Esophagus muscularis mucosa (tissue), 4 donors: ENCODE measurements around the gene VGLL1. TPM values are rescaled to one million over a fixed set of nuclear protein-coding genes. Genes with fewer than 3 reads are reported as not detected.

Source experiments
- DNase-seq: peaks from one replicate; pipeline ENCODE4 v3.0.0-alpha.2; 2017; ENCODE audit errors: extremely low spot score
- H3K27ac ChIP-seq, 4 donors: fragments of 200-600 bp; sonication (generic); replicated peaks in 1 of 4; 1 replicate in 3 of 4; 2 replicates in 1 of 4; pipeline ENCODE4 v1.5.1; 2016 to 2019; ENCODE audit warnings: mild to moderate bottlenecking in 1 of 4
- H3K27me3 ChIP-seq, 4 donors: fragments of 200-600 bp; sonication (generic); one replicate each; pipeline versions ENCODE4 v1.5.1 to v1.6.0; 2016 to 2019
- H3K36me3 ChIP-seq, 4 donors: fragments of 200-600 bp; sonication (generic); one replicate each; pipeline ENCODE4 v1.5.1; 2016 to 2019
- H3K4me1 ChIP-seq, 4 donors: fragments of 200-600 bp; sonication (generic); one replicate each; pipeline ENCODE4 v1.5.1; 2016 to 2019
- H3K4me3 ChIP-seq, 4 donors: fragments of 200-600 bp; sonication (generic); 1 replicate in 2 of 4; 2 replicates in 2 of 4; pipeline ENCODE4 v1.5.1; 2016 to 2019; ENCODE audit warnings: mild to moderate bottlenecking in 4 of 4, moderate library complexity in 1 of 4
- H3K9me3 ChIP-seq, 4 donors: fragments of 200-600 bp; sonication (generic); 1 replicate in 3 of 4; 2 replicates in 1 of 4; pipeline ENCODE4 v1.5.1; 2016 to 2019
- EP300 ChIP-seq: sonication (generic); formaldehyde crosslinking; IDR thresholded peaks from one replicate; pipeline ENCODE4 v1.6.1; 2017; ENCODE audit warnings: antibody characterized with exemption
- POLR2A ChIP-seq: fragments of 450-650 bp; IDR thresholded peaks from one replicate; pipeline ENCODE4 v1.6.1; 2017; ENCODE audit warnings: antibody characterized with exemption, moderate library complexity, mild to moderate bottlenecking, low read depth
- POLR2AphosphoS5 ChIP-seq, 2 donors: sonication (generic); formaldehyde crosslinking; IDR thresholded peaks; one replicate each; pipeline ENCODE4 v1.6.1; 2017; ENCODE audit warnings: antibody characterized with exemption in 2 of 2
- WGBS: methylation state at CpG from one replicate; pipeline ENCODE4 v1.1.5; 2018; 5-methylcytosine and 5-hydroxymethylcytosine counted together
- intact Hi-C: fragments of 100-400 bp; cut with DNase I; formaldehyde crosslinking; loops from one replicate; pipeline ENCODE4 v1.15.1; 2023
- total RNA-seq, 4 donors: library from RNA; depleted of rRNA; stranded (reverse); fragments of >200 nt; gene quantifications; one replicate each; pipeline versions ENCODE4 v1.1.0 to v1.2.1, GENCODE V29; 2016
- TF ChIP-seq, protein P1 (sequence below), 3 experiments: fragments of 200-600 bp in 2 of 3; fragments of 450-650 bp in 1 of 3; sonication (generic) in 2 of 3; IDR thresholded peaks; one replicate each; pipeline ENCODE4 v1.5.1; 2017 to 2019; ENCODE audit warnings: antibody characterized with exemption in 3 of 3, mild to moderate bottlenecking in 2 of 3, moderate library complexity in 1 of 3

Gene VGLL1
- not detected for total RNA-seq

DNA sequence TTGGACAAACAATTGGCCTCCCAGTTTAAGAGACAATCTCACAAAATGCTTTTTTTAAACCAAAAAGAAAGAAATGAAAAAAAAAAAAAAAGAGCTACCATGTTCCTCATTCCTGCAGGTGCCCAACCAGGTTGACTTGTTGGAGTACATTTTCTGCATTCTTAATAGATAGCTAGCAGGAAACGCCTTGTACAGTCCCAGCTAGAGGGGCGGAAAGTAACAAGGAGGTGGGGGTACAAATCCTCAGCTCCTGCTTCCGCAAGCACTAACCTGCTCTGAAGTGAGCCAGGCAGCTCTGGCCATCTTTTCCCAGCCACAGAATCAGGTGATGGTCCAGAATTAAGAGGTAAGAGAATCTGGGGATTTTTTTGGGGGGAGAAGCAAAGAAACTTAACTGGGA, at the start of gene VGLL1:
Gene VGLL1 (plus strand): TSS at position 265 of the 400 bp plus-strand sequence. CDS start 3,806 bp downstream, outside the sequence.
- TF ChIP-seq EP300: no peak
- no peak for TF ChIP-seq POLR2A
- TF ChIP-seq, protein P1, sequence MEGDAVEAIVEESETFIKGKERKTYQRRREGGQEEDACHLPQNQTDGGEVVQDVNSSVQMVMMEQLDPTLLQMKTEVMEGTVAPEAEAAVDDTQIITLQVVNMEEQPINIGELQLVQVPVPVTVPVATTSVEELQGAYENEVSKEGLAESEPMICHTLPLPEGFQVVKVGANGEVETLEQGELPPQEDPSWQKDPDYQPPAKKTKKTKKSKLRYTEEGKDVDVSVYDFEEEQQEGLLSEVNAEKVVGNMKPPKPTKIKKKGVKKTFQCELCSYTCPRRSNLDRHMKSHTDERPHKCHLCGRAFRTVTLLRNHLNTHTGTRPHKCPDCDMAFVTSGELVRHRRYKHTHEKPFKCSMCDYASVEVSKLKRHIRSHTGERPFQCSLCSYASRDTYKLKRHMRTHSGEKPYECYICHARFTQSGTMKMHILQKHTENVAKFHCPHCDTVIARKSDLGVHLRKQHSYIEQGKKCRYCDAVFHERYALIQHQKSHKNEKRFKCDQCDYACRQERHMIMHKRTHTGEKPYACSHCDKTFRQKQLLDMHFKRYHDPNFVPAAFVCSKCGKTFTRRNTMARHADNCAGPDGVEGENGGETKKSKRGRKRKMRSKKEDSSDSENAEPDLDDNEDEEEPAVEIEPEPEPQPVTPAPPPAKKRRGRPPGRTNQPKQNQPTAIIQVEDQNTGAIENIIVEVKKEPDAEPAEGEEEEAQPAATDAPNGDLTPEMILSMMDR (IDR thresholded peaks at IDR 0.05): no peak
- no peak for TF ChIP-seq POLR2AphosphoS5 (IDR thresholded peaks at IDR 0.05)
- 81% methylated on average over 3 of the region's 3 CpGs for WGBS
- H3K27ac ChIP-seq: no peak within 1 kb of the TSS
- no peak within 1 kb of the TSS for H3K4me3 ChIP-seq
- no peaks in the 10 kb centered on the region for H3K9me3 ChIP-seq
- H3K36me3 ChIP-seq: no peaks in the 10 kb centered on the region
- no peak for DNase-seq
- intact Hi-C loops: no loop called here
- peaks cover 0 to 3% (median under 1%) of the 10 kb centered on the region in 4 donors for H3K4me1 ChIP-seq
- no peaks in the 10 kb centered on the region for H3K27me3 ChIP-seq

GRCh38 chrX:136487647-136488046, 44.4 kb upstream of the VGLL1 start, which contains the start of gene BRS3:
Gene BRS3 (plus strand): TSS chrX:136487947. CDS start chrX:136488115, 168 bp downstream.
- TF ChIP-seq POLR2A (no peak), EP300 (no peak), POLR2AphosphoS5 (IDR thresholded peaks at IDR 0.05) (no peak)
- TF ChIP-seq, protein P1 (IDR thresholded peaks at IDR 0.05): no peak
- peaks cover 0 to 14% (median 5%) of the 10 kb centered on the region in 4 donors for H3K27me3 ChIP-seq
- DNase-seq: no peak
- WGBS: 63% methylated on average over 4 of the region's 4 CpGs
- H3K4me3 ChIP-seq: no peak within 1 kb of the TSS
- intact Hi-C loops: no loop called here
- no peaks in the 10 kb centered on the region for H3K4me1 ChIP-seq
- H3K27ac ChIP-seq: no peak within 1 kb of the TSS
- H3K9me3 ChIP-seq: no peaks in the 10 kb centered on the region
- no peaks in the 10 kb centered on the region for H3K36me3 ChIP-seq

DNA sequence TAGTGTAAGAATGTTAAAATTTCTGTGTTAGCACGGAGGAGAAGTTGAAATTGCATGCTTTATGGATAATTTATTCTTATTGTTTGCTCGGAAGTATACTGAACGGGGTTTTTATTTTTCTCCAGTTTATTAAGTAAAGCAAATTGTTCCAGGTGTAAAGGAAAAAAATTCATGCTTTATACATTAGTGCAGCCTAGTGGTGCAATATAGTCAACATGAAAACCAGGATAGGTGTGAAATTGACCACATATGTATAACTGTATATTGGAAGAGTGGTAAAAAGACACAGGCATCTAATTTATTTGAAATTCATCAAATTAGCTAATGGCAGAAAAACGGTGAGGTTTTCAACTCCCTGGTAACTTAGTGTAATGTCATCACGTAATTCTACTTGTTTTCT, 43.3 kb upstream of the VGLL1 start:
- H3K36me3 ChIP-seq: no peaks in the 10 kb centered on the region
- 49% methylated on average over 5 of the region's 5 CpGs for WGBS
- no peak overlapping the region for H3K4me3 ChIP-seq
- TF ChIP-seq POLR2A: no peak
- TF ChIP-seq, protein P1 (IDR thresholded peaks at IDR 0.05): no peak
- TF ChIP-seq POLR2AphosphoS5 (IDR thresholded peaks at IDR 0.05): no peak
- TF ChIP-seq EP300: no peak
- no peak overlapping the region for H3K27ac ChIP-seq
- no peak for DNase-seq
- peaks cover 0 to 14% (median 5%) of the 10 kb centered on the region in 4 donors for H3K27me3 ChIP-seq
- no peaks in the 10 kb centered on the region for H3K4me1 ChIP-seq
- H3K9me3 ChIP-seq: no peaks in the 10 kb centered on the region
- intact Hi-C loops: no loop called here

- Histone ChIP-seq H3K27me3 (peaks cover 0 to 14% (median 3%) of the 10 kb centered on the region in 4 donors), H3K9me3 (no peaks in the 10 kb centered on the region), H3K27ac (no peak overlapping the region), H3K4me1 (peaks cover 0 to 5% (median 4%) of the 10 kb centered on the region in 4 donors), H3K36me3 (no peaks in the 10 kb centered on the region), H3K4me3 (no peak overlapping the region)
- intact Hi-C loops: no loop called here
- WGBS: 69% methylated on average over 6 of the region's 6 CpGs
- no peak for TF ChIP-seq POLR2A
- no peak for TF ChIP-seq POLR2AphosphoS5 (IDR thresholded peaks at IDR 0.05)
- TF ChIP-seq EP300: no peak
- TF ChIP-seq, protein P1 (IDR thresholded peaks at IDR 0.05): no peak
- DNase-seq: no peak
These were observed 40.2 kb upstream of the VGLL1 start for GRCh38 chrX:136491832-136492231.

GRCh38 chrX:136493011-136493410, 39.0 kb upstream of the VGLL1 start:
- intact Hi-C loops: no loop called here
- no peak for DNase-seq
- no peak for TF ChIP-seq EP300
- TF ChIP-seq POLR2A: no peak
- no peak for TF ChIP-seq POLR2AphosphoS5 (IDR thresholded peaks at IDR 0.05)
- H3K4me3 ChIP-seq: no peak overlapping the region
- H3K36me3 ChIP-seq: no peaks in the 10 kb centered on the region
- WGBS: 28% methylated on average over 1 of the region's 1 CpG
- H3K27ac ChIP-seq: no peak overlapping the region
- peaks cover 0 to 7% (median 4%) of the 10 kb centered on the region in 4 donors for H3K4me1 ChIP-seq
- peaks cover 0 to 11% (median 4%) of the 10 kb centered on the region in 4 donors for H3K27me3 ChIP-seq
- H3K9me3 ChIP-seq: no peaks in the 10 kb centered on the region
